Kidney (tissue), 14 donors: Measurements from ENCODE around the gene PRICKLE4. TPM values are rescaled to one million over a fixed set of nuclear protein-coding genes. Genes with fewer than 3 reads are reported as not detected.
A peak's percentile ranks its signal among the peaks of the same experiment; 100 is the strongest.

Experiments used
- DNase-seq, 5 donors: peaks; one replicate each; pipeline ENCODE4 v3.0.0-alpha.2; 2013 to 2020
- FAIRE-seq: peaks from 2 replicates; lab custom pipeline; 2012; peaks lifted over from hg19 to GRCh38; lab: Jason Lieb, UNC
- H3K27ac ChIP-seq, 2 donors: one replicate each; pipeline ENCODE4 v1.7.0; 2013; ENCODE audit warnings: low read depth in 2 of 2, low read length in 2 of 2, inconsistent platforms in 1 of 2
- H3K27me3 ChIP-seq: one replicate; pipeline ENCODE4 v1.7.1; 2013; ENCODE audit warnings: low read length, inconsistent platforms; ENCODE audit not compliant: control insufficient read depth, insufficient read depth
- H3K36me3 ChIP-seq, 3 donors: one replicate each; pipeline versions ENCODE4 v1.7.0 to v1.7.1; 2013; ENCODE audit warnings: low read length in 3 of 3, control low read depth in 1 of 3, inconsistent platforms in 1 of 3; ENCODE audit not compliant: insufficient read depth in 3 of 3, control insufficient read depth in 2 of 3
- H3K4me1 ChIP-seq, 3 donors: one replicate each; pipeline versions ENCODE4 v1.7.0 to v1.7.1; 2013; ENCODE audit warnings: low read length in 3 of 3, inconsistent platforms in 1 of 3, low read depth in 1 of 3; ENCODE audit not compliant: control insufficient read depth in 2 of 3, insufficient read depth in 2 of 3
- H3K4me3 ChIP-seq, 3 donors: one replicate each; pipeline versions ENCODE4 v1.7.0 to v1.8.1; 2013; ENCODE audit warnings: low read length in 3 of 3, control low read depth in 1 of 3, inconsistent platforms in 1 of 3
- H3K9ac ChIP-seq, 3 donors: one replicate each; pipeline versions ENCODE4 v1.7.0 to v1.7.1; 2013; ENCODE audit warnings: low read length in 3 of 3, control low read depth in 1 of 3, inconsistent platforms in 1 of 3
- H3K9me3 ChIP-seq, 3 donors: one replicate each; pipeline versions ENCODE4 v1.7.0 to v1.7.1; 2013; ENCODE audit warnings: low read length in 3 of 3, control low read depth in 1 of 3, inconsistent platforms in 1 of 3; ENCODE audit not compliant: control insufficient read depth in 2 of 3, insufficient read depth in 1 of 3
- intact Hi-C: fragments of 100-400 bp; cut with DNase I; formaldehyde crosslinking; loops from one replicate; pipeline ENCODE4 v1.11.1; 2022
- polyA plus RNA-seq: library from polyadenylated mRNA; stranded (reverse); fragments of 350-450 nt; fragmentation: Illumina TruSeq; extraction: RNeasy Lipid Tissue Mini Kit (QIAGEN cat#74804); gene quantifications from one replicate; pipeline ENCODE4 v1.2.3, GENCODE V29; 2014; ENCODE audit warnings: low read depth, low replicate concordance; ENCODE audit not compliant: insufficient read depth
- total RNA-seq: library from RNA; stranded (reverse); fragmentation: NEBNext Ultra II Directional; extraction: Animal tissue kit (Norgen Biotek cat#: 25700); gene quantifications from one replicate; pipeline ENCODE4 v1.2.1, GENCODE V29; 2021
- TF ChIP-seq, protein P1 (sequence below): IDR thresholded peaks from 3 replicates; pipeline ENCODE4 v1.5.1; 2012; ENCODE audit warnings: mild to moderate bottlenecking, moderate library complexity, borderline replicate concordance; ENCODE audit not compliant: insufficient read depth; ENCODE audit errors: extremely low read depth
- donor health status: control.
- donor health status: control.
- donor health status: control.
- donor health status: control.
- donor health status: control.
- donor health status: DM: yes; HTN: yes; CAD: no.
- donor health status: Normal renal cell carcinoma (clear cell type).

The PRICKLE4 gene
- total and polyA plus RNA-seq, 2 donors from 2014 or later, result 1.4 to 6.5 TPM

DNA sequence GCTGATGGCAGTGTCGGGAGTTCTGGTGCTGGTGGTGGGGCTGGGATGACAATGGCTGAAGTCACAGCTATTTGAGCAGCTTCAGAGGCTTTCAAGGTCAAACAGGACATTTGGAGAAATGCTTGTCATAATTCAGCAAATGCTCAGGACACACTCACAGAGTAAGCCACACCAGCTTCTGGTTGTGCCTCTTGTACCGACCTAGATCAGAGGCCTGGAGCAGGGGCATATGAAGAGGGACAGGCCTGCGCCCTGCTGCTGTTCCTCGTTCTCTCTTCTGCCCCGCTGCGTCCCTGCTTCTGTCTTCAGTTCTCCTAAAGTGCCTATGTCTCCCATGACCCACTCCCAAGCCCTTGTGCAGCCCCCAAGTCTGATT, 32.5 kb upstream of the PRICKLE4 start:
- no peaks in the 10 kb centered on the region for H3K36me3 ChIP-seq
- intact Hi-C loops, result no loop called here
- no peak overlapping the region for H3K9ac ChIP-seq
- H3K27ac ChIP-seq, result no peak overlapping the region
- no peak for DNase-seq
- no peak for FAIRE-seq
- TF ChIP-seq, protein P1, sequence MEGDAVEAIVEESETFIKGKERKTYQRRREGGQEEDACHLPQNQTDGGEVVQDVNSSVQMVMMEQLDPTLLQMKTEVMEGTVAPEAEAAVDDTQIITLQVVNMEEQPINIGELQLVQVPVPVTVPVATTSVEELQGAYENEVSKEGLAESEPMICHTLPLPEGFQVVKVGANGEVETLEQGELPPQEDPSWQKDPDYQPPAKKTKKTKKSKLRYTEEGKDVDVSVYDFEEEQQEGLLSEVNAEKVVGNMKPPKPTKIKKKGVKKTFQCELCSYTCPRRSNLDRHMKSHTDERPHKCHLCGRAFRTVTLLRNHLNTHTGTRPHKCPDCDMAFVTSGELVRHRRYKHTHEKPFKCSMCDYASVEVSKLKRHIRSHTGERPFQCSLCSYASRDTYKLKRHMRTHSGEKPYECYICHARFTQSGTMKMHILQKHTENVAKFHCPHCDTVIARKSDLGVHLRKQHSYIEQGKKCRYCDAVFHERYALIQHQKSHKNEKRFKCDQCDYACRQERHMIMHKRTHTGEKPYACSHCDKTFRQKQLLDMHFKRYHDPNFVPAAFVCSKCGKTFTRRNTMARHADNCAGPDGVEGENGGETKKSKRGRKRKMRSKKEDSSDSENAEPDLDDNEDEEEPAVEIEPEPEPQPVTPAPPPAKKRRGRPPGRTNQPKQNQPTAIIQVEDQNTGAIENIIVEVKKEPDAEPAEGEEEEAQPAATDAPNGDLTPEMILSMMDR, result no peak
- H3K4me1 ChIP-seq, result no peaks in the 10 kb centered on the region
- no peaks in the 10 kb centered on the region for H3K27me3 ChIP-seq
- no peak overlapping the region for H3K4me3 ChIP-seq
- H3K9me3 ChIP-seq, result no peaks in the 10 kb centered on the region

DNA sequence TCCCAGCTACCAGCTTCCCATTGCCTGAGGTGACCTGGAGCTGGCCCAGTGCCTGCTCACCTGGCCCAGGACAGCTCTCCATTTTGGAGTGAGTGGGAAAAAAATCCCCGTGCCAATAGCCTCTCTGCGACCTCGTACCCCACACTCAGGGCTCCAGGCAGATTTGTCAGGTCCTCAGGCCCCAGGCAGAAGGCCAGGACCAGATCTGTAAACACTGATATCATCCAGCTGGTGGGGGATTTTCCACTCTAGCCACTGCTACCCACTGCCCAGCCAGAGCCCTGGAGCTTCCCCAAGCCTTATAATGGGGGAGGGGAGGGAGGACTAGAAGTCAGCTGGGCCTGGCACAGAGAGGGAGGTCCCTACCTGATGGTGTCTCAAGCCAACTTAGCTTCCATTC, 32.0 kb upstream of the PRICKLE4 start:
- Histone ChIP-seq H3K4me3 (no peak overlapping the region), H3K9me3 (no peaks in the 10 kb centered on the region), H3K36me3 (no peaks in the 10 kb centered on the region), H3K27me3 (no peaks in the 10 kb centered on the region), H3K4me1 (no peaks in the 10 kb centered on the region), H3K27ac (no peak overlapping the region), H3K9ac (no peak overlapping the region)
- FAIRE-seq (no peak), DNase-seq (peak in 1 of 5 donors; percentile 37)
- TF ChIP-seq, protein P1, result no peak
- intact Hi-C loops, result no loop called here

DNA sequence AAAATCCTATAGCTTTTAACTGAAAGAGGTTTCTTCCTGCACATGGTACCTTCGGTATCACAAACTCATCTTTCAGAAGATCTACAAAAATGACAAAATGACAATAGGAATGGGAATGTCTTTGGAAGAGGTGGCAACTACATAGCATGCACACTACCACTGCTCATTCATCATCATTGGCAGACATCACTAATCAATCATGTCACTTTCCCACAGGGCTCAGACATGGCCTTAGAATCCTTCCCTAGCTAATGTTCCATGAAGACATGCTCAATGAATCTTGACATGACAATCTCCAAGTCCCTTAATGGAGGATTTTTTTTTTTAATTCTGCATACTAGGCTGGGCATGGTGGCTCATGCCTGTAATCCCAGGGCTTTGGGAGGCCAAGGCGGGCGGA, 30.2 kb upstream of the PRICKLE4 start:
- H3K9me3 ChIP-seq, result no peaks in the 10 kb centered on the region
- no peak overlapping the region for H3K9ac ChIP-seq
- no peak overlapping the region for H3K27ac ChIP-seq
- H3K36me3 ChIP-seq, result no peaks in the 10 kb centered on the region
- no peaks in the 10 kb centered on the region for H3K4me1 ChIP-seq
- no peak for FAIRE-seq
- H3K27me3 ChIP-seq, result no peaks in the 10 kb centered on the region
- no peak overlapping the region for H3K4me3 ChIP-seq
- no peak for DNase-seq
- TF ChIP-seq, protein P1, result no peak
- intact Hi-C loops, result no loop called here

DNA sequence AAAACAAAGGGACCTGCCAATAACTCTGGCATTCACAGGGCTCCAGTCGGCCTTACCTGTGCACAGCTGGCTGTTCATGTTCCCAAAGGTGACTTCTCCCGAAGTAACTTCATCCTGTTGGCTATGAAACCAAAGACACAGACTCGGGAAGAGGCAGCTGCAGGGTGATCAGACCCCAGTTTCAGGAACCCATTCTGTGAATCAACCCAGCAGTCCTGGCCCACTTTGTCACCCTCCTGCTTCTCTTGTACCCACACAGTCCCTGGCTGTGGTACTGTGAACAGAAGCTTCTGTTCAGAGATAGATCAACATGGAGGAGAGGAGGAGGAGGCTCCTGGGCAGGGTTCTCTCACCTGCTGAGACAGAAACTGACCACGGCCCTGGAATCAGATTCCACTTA, 24.7 kb upstream of the PRICKLE4 start:
- Histone ChIP-seq H3K9ac (no peak overlapping the region), H3K4me1 (no peaks in the 10 kb centered on the region), H3K36me3 (no peaks in the 10 kb centered on the region), H3K27me3 (no peaks in the 10 kb centered on the region), H3K27ac (no peak overlapping the region), H3K4me3 (no peak overlapping the region), H3K9me3 (no peaks in the 10 kb centered on the region)
- TF ChIP-seq, protein P1, result no peak
- no peak for FAIRE-seq
- intact Hi-C loops, result no loop called here
- DNase-seq, result peak in 1 of 5 donors; percentile 10
